Osteoblast (primary cell): ENCODE data around the gene KCMF1. TPM values are rescaled to one million over a fixed set of nuclear protein-coding genes. Genes with fewer than 3 reads are reported as not detected.
"Not testable (repeated sequence)": the region's sequence is repeated elsewhere in the genome, so short reads cannot be mapped to it uniquely, and the experiment has no call there.

Source experiments
- DNase-seq: peaks from one replicate; pipeline ENCODE4 v3.0.0; 2011; ENCODE audit warnings: low spot score, mixed read lengths; ENCODE audit not compliant: insufficient read length; ENCODE audit errors: missing footprints
- H2AFZ ChIP-seq: 2 replicates; pipeline ENCODE4 v1.6.0; 2011; ENCODE audit warnings: mild to moderate bottlenecking, low read length
- H3K27ac ChIP-seq: 2 replicates; pipeline ENCODE4 v1.5.1; 2011; ENCODE audit warnings: mild to moderate bottlenecking, low read depth, low read length, moderate library complexity
- H3K27me3 ChIP-seq: 2 replicates; pipeline ENCODE4 v1.6.0; 2012; ENCODE audit warnings: mild to moderate bottlenecking, control low read depth, inconsistent platforms, low read length, moderate library complexity; ENCODE audit not compliant: insufficient read depth
- H3K36me3 ChIP-seq: 2 replicates; pipeline ENCODE4 v1.5.1; 2011; ENCODE audit warnings: mild to moderate bottlenecking, low read length, control low read depth, moderate library complexity; ENCODE audit not compliant: insufficient read depth
- H3K4me1 ChIP-seq: 2 replicates; pipeline ENCODE4 v1.5.1; 2011; ENCODE audit warnings: mild to moderate bottlenecking, low read length, control low read depth, moderate library complexity; ENCODE audit not compliant: insufficient read depth
- H3K4me2 ChIP-seq: 2 replicates; pipeline ENCODE4 v1.6.0; 2011; ENCODE audit warnings: mild to moderate bottlenecking, low read length; ENCODE audit not compliant: insufficient read depth
- H3K4me3 ChIP-seq: fragments of 200-600 bp; sonication (generic); 3 replicates; pipeline ENCODE4 v1.5.1; 2012; ENCODE audit warnings: mild to moderate bottlenecking, low read length, inconsistent platforms; ENCODE audit not compliant: insufficient read depth
- H3K79me2 ChIP-seq: 2 replicates; pipeline ENCODE4 v1.6.0; 2012; ENCODE audit warnings: mild to moderate bottlenecking, low read length, control low read depth, inconsistent platforms; ENCODE audit not compliant: insufficient read depth
- H3K9me3 ChIP-seq: 2 replicates; pipeline ENCODE4 v1.5.1; 2011; ENCODE audit warnings: low read depth, low read length, control low read depth
- H4K20me1 ChIP-seq: 2 replicates; pipeline ENCODE4 v1.6.0; 2012; ENCODE audit warnings: mild to moderate bottlenecking, low read length, control low read depth; ENCODE audit not compliant: insufficient read depth
- total RNA-seq: library from RNA; depleted of rRNA; stranded (reverse); fragments of >200 nt; gene quantifications from 2 replicates; pipeline ENCODE4 v1.2.3, GENCODE V29; 2012
- TF ChIP-seq, protein P1 (sequence below): IDR thresholded peaks from 2 replicates; pipeline ENCODE4 v1.5.1; 2011; ENCODE audit warnings: mild to moderate bottlenecking, low read depth, low read length, moderate library complexity; ENCODE audit errors: extremely low read depth

KCMF1 gene
- total RNA-seq, 1 donor, result 74.2 TPM

- TF ChIP-seq, protein P1, sequence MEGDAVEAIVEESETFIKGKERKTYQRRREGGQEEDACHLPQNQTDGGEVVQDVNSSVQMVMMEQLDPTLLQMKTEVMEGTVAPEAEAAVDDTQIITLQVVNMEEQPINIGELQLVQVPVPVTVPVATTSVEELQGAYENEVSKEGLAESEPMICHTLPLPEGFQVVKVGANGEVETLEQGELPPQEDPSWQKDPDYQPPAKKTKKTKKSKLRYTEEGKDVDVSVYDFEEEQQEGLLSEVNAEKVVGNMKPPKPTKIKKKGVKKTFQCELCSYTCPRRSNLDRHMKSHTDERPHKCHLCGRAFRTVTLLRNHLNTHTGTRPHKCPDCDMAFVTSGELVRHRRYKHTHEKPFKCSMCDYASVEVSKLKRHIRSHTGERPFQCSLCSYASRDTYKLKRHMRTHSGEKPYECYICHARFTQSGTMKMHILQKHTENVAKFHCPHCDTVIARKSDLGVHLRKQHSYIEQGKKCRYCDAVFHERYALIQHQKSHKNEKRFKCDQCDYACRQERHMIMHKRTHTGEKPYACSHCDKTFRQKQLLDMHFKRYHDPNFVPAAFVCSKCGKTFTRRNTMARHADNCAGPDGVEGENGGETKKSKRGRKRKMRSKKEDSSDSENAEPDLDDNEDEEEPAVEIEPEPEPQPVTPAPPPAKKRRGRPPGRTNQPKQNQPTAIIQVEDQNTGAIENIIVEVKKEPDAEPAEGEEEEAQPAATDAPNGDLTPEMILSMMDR, result no peak
- H3K27me3 ChIP-seq, result no peaks in the 10 kb centered on the region
- no peak overlapping the region for H2AFZ ChIP-seq
- H3K36me3 ChIP-seq, result no peaks in the 10 kb centered on the region
- no peak overlapping the region for H3K4me3 ChIP-seq
- no peak overlapping the region for H3K27ac ChIP-seq
- H3K4me1 ChIP-seq, result peaks cover 12% of the 10 kb centered on the region
- no peak for DNase-seq
- H4K20me1 ChIP-seq, result no peaks in the 10 kb centered on the region
- H3K9me3 ChIP-seq, result no peaks in the 10 kb centered on the region
- no peaks in the 10 kb centered on the region for H3K79me2 ChIP-seq
- no peak overlapping the region for H3K4me2 ChIP-seq
Measured at GRCh38 chr2:84942166-84942565, 28.8 kb upstream of the KCMF1 start.

DNA sequence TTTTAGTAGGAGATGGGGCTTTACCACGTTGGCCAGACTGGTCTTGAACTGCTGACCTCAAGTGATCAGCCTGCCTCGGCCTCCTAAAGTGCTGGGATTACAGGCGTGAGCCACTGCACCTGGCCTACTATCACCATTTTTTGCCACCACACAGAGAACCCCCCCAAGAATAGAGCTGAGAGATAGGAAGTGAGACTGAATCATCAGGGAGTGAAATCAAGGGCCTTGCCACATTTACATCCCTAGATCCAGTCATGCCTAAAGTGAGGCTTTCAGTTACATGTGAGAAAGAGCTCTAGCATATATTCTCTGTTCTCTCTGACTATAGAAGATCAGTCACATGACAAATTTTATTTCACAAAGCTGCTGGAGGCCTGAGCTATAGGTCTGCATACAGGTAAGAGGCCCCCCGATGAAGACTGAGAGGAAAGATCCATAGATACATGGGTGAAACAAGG is 28.0 kb upstream of the KCMF1 start:
- Histone ChIP-seq H4K20me1 (no peaks in the 10 kb centered on the region), H3K4me1 (peaks cover 12% of the 10 kb centered on the region), H3K27ac (no peak overlapping the region), H3K4me3 (no peak overlapping the region), H3K9me3 (no peaks in the 10 kb centered on the region), H3K79me2 (no peaks in the 10 kb centered on the region), H3K36me3 (no peaks in the 10 kb centered on the region), H2AFZ (no peak overlapping the region), H3K27me3 (no peaks in the 10 kb centered on the region), H3K4me2 (no peak overlapping the region)
- TF ChIP-seq, protein P1, result no peak
- peak; percentile 83 for DNase-seq

DNA sequence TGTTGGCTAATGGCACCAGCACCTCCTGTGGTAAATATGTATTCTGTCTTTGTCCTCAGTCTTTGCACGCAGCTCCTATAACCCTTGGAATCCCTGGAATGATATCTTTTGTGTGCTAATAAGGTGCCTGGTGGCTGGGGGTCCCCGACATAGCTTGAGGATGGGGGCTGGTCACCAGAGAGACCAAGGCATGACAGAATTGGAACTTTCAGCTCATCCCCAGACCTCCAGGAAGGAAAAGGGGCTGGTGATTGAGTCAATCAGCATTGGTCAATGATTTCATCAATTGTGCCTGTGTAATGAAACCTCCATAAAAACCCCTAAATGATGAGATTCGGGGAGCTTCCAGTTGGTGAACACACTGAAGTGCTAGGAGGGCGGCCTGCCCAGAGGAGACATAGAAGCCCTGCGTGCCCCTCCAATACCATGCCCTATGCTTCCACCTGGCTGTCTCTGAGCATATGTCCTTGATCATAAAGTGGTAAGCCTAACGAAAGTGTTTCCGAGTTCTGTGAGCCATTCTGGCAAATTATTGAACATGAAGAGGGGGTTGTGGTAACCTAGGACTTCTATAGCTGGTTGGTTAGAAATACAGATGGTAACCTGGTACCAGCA is 26.6 kb upstream of the KCMF1 start:
- Histone ChIP-seq H3K4me2 (no peak overlapping the region), H3K4me3 (no peak overlapping the region), H3K79me2 (no peaks in the 10 kb centered on the region), H3K36me3 (no peaks in the 10 kb centered on the region), H2AFZ (no peak overlapping the region), H3K4me1 (peaks cover 6% of the 10 kb centered on the region), H3K9me3 (no peaks in the 10 kb centered on the region), H3K27ac (no peak overlapping the region), H4K20me1 (no peaks in the 10 kb centered on the region), H3K27me3 (no peaks in the 10 kb centered on the region)
- TF ChIP-seq, protein P1, result no peak
- peak; percentile 50 for DNase-seq

GRCh38 chr2:84945838-84946203 is 25.1 kb upstream of the KCMF1 start:
- not testable (repeated sequence) for H3K4me1 ChIP-seq, H4K20me1 ChIP-seq, DNase-seq, H3K79me2 ChIP-seq, H3K9me3 ChIP-seq, H3K36me3 ChIP-seq, H3K27me3 ChIP-seq, H3K4me3 ChIP-seq
- Histone ChIP-seq H3K4me2 (peak overlapping the region; percentile 69), H2AFZ (peak overlapping the region; percentile 93), H3K27ac (peak overlapping the region; percentile 74)
